Endothelial cell of umbilical vein (primary cell): ENCODE measurements around the gene MBD5. TPM values are rescaled to one million over a fixed set of nuclear protein-coding genes. Genes with fewer than 3 reads are reported as not detected.

ENCODE experiments used
- BruUV-seq: library from RNA; stranded (reverse); fragments of 400-500 nt; replicated peaks from 2 replicates; lab custom pipeline; 2021; lab: Mats Ljungman, UMichigan
- CTCF ChIA-PET: fragments of 300-600, 350-600 bp; sonication (Branson Sonifier 250); formaldehyde crosslinking; loops from one replicate; lab custom pipeline; 2021; ENCODE audit warnings: antibody characterized with exemption, inconsistent platforms; lab: Charles Lee
- POLR2A ChIA-PET: fragments of 300-600, 350-600 bp; sonication (Branson Sonifier 250); formaldehyde crosslinking; loops from one replicate; lab custom pipeline; 2021; ENCODE audit warnings: antibody characterized with exemption, inconsistent platforms; lab: Charles Lee
- DNase-seq: peaks from one replicate; pipeline ENCODE4 v3.0.0-alpha.2; 2011; ENCODE audit warnings: low read depth, low spot score
- FAIRE-seq: peaks from 2 replicates; lab custom pipeline; 2011; peaks lifted over from hg19 to GRCh38; lab: Jason Lieb, UNC
- H2AFZ ChIP-seq: 2 replicates; pipeline ENCODE4 v1.6.0; 2012; ENCODE audit warnings: low read depth, low read length, control low read depth, inconsistent platforms
- H3K27ac ChIP-seq: 2 replicates; pipeline ENCODE4 v1.5.1; 2011; ENCODE audit warnings: low read depth, mild to moderate bottlenecking, control low read depth, low read length, moderate library complexity; ENCODE audit not compliant: insufficient read depth
- H3K27me3 ChIP-seq, 2 experiments: 2 replicates each; pipeline versions ENCODE4 v1.6.0 to v1.6.1; 2011; ENCODE audit warnings: low read length in 2 of 2, mixed read lengths in 1 of 2; ENCODE audit not compliant: control insufficient read depth in 2 of 2, insufficient read depth in 2 of 2
- H3K36me3 ChIP-seq, 2 experiments: 2 replicates in 1 of 2; 3 replicates in 1 of 2; pipeline ENCODE4 v1.5.1; 2011; ENCODE audit warnings: low read length in 2 of 2, mild to moderate bottlenecking in 1 of 2, moderate library complexity in 1 of 2; ENCODE audit not compliant: control insufficient read depth in 2 of 2, insufficient read depth in 2 of 2; ENCODE audit errors: extremely low read depth in 1 of 2
- H3K4me1 ChIP-seq: 3 replicates; pipeline ENCODE4 v1.5.1; 2011; ENCODE audit warnings: mild to moderate bottlenecking, low read length; ENCODE audit not compliant: control insufficient read depth, insufficient read depth; ENCODE audit errors: extremely low read depth
- H3K4me2 ChIP-seq: 2 replicates; pipeline ENCODE4 v1.6.1; 2011; ENCODE audit warnings: low read length, control low read depth, mixed read lengths; ENCODE audit not compliant: insufficient read depth
- H3K4me3 ChIP-seq, 3 experiments: fragments of 200-600 bp in 1 of 3; sonication (generic), shearing (Covaris generic) in 1 of 3; replicated peaks in 1 of 3; 2 replicates each; pipeline ENCODE4 v1.5.1; 2011 to 2016; ENCODE audit warnings: control low read depth in 3 of 3, low read length in 3 of 3, mild to moderate bottlenecking in 2 of 3, inconsistent platforms in 1 of 3, low read depth in 1 of 3, moderate library complexity in 1 of 3; ENCODE audit not compliant: insufficient read depth in 1 of 3
- H3K79me2 ChIP-seq: 2 replicates; pipeline ENCODE4 v1.6.0; 2012; ENCODE audit warnings: low read length, inconsistent platforms; ENCODE audit not compliant: control insufficient read depth, insufficient read depth
- H3K9ac ChIP-seq: replicated peaks from 2 replicates; pipeline ENCODE3; 2011; ENCODE audit warnings: low read length, control low read depth; ENCODE audit not compliant: insufficient read depth; ENCODE audit errors: extremely low read depth
- H3K9me1 ChIP-seq: replicated peaks from 3 replicates; pipeline ENCODE4 v1.6.0; 2011; ENCODE audit warnings: mild to moderate bottlenecking, low read length; ENCODE audit not compliant: control insufficient read depth, insufficient read depth; ENCODE audit errors: extremely low read depth
- H3K9me3 ChIP-seq: replicated peaks from 2 replicates; pipeline ENCODE4 v1.5.1; 2012; ENCODE audit warnings: low read length, inconsistent platforms; ENCODE audit not compliant: control insufficient read depth, insufficient read depth
- H4K20me1 ChIP-seq: replicated peaks from 2 replicates; pipeline ENCODE3; 2011; ENCODE audit warnings: mild to moderate bottlenecking, low read length; ENCODE audit not compliant: control insufficient read depth, insufficient read depth; ENCODE audit errors: extremely low read depth
- CTCF ChIP-seq, 2 donors: IDR thresholded peaks; 1 replicate in 1 of 2; 2 replicates in 1 of 2; pipeline ENCODE4 v1.5.1; 2011; ENCODE audit warnings: low read length in 2 of 2, mild to moderate bottlenecking in 2 of 2, moderate library complexity in 2 of 2, control low read depth in 1 of 2, inconsistent platforms in 1 of 2, low read depth in 1 of 2; ENCODE audit not compliant: insufficient read depth in 1 of 2; ENCODE audit errors: extremely low read depth in 1 of 2
- EZH2 ChIP-seq: IDR thresholded peaks from 2 replicates; pipeline ENCODE4 v1.6.1; 2012; ENCODE audit warnings: borderline replicate concordance, low read depth, mild to moderate bottlenecking, moderate library complexity, low read length, inconsistent platforms; ENCODE audit not compliant: severe bottlenecking
- FOS ChIP-seq: IDR thresholded peaks from 2 replicates; pipeline ENCODE4 v1.6.1; 2011; ENCODE audit warnings: mild to moderate bottlenecking, low read length, moderate library complexity, borderline replicate concordance; ENCODE audit not compliant: insufficient read depth
- GATA2 ChIP-seq: IDR thresholded peaks from 2 replicates; pipeline ENCODE4 v1.7.0; 2011; ENCODE audit warnings: low read depth, mild to moderate bottlenecking, moderate library complexity, mixed read lengths, low read length; ENCODE audit not compliant: insufficient read length, insufficient read depth
- MAX ChIP-seq: IDR thresholded peaks from 2 replicates; pipeline ENCODE4 v1.6.1; 2011; ENCODE audit not compliant: insufficient read depth, insufficient read length
- MYC ChIP-seq: IDR thresholded peaks from one replicate; pipeline ENCODE4 v1.6.1; 2011; ENCODE audit warnings: mild to moderate bottlenecking, low read depth, low read length
- POLR2A ChIP-seq: IDR thresholded peaks from 2 replicates; pipeline ENCODE4 v1.6.1; 2012; ENCODE audit warnings: low read depth, mild to moderate bottlenecking, control low read depth, low read length
- dilution Hi-C: fragments of 300-500 bp; cut with MboI; formaldehyde crosslinking; loops from one replicate; pipeline ENCODE4 v1.15.0; 2019; ENCODE audit warnings: low sequenced_read_pairs; ENCODE audit not compliant: extremely low pct_ligation_motif_present
- intact Hi-C: fragments of 100-400 bp; cut with micrococcal nuclease; formaldehyde crosslinking; loops from one replicate; pipeline ENCODE4 v1.10.0; 2022
- polyA plus RNA-seq, 4 experiments: library from polyadenylated mRNA; depleted of rRNA in 3 of 4; stranded (reverse) in 3 of 4; unstranded in 1 of 4; fragments of >200 nt; gene quantifications; 2 replicates each; pipeline versions ENCODE4 v1.2.1 to v1.2.3, GENCODE V29; 2011 to 2012; ENCODE audit warnings: missing spikeins in 1 of 4
- total RNA-seq: library from RNA; stranded (reverse); gene quantifications from 2 replicates; pipeline ENCODE4 v1.2.3, GENCODE V29; 2021

Gene MBD5
- total and polyA plus RNA-seq, 2 donors (not counting 3 experiments of a cell fraction or from before 2014, with no cell fraction given) = 11.3 to 37.0 TPM

GRCh38 chr2:148548716-148549400 lies 528.0 kb downstream of the MBD5 start:
- no TSS peak for BruUV-seq
- Histone ChIP-seq H3K36me3 (no peaks in the 10 kb centered on the region), H4K20me1 (no peaks in the 10 kb centered on the region), H3K4me3 (no peak overlapping the region), H2AFZ (no peak overlapping the region), H3K9me1 (no peaks in the 10 kb centered on the region), H3K4me2 (no peak overlapping the region), H3K79me2 (no peaks in the 10 kb centered on the region), H3K27me3 (peaks cover under 1 to 2% of the 10 kb centered on the region in 2 experiments), H3K27ac (no peak overlapping the region), H3K4me1 (no peaks in the 10 kb centered on the region), H3K9ac (no peak overlapping the region), H3K9me3 (no peaks in the 10 kb centered on the region)
- ChIA-PET POLR2A (no interaction called here), CTCF (no interaction called here)
- no peak for FAIRE-seq
- no peak for DNase-seq
- dilution Hi-C loops = no loop called here
- TF ChIP-seq EZH2 (no peak), GATA2 (no peak), MAX (no peak), FOS (no peak), CTCF (IDR thresholded peaks at IDR 0.05; ENCODE audit: extremely low read depth in 1 of 2, insufficient read depth in 1 of 2, low read depth in 1 of 2, low read length in 2 of 2) (no peak), POLR2A (no peak), MYC (no peak)
- intact Hi-C loops = no loop called here
